Thyroid gland (tissue), 4 donors: ENCODE data around the gene UBTF. TPM values are rescaled to one million over a fixed set of nuclear protein-coding genes. Genes with fewer than 3 reads are reported as not detected.

Experiments used
- DNase-seq, 2 donors: peaks; one replicate each; pipeline ENCODE4 v3.0.0-alpha.2; 2019
- H3K27ac ChIP-seq, 3 donors: fragments of 200-600 bp; sonication (generic); 1 replicate in 2 of 3; 2 replicates in 1 of 3; pipeline ENCODE4 v1.5.1; 2016 to 2019; ENCODE audit warnings: mild to moderate bottlenecking in 1 of 3, moderate library complexity in 1 of 3
- H3K27me3 ChIP-seq: fragments of 200-600 bp; sonication (generic); one replicate; pipeline ENCODE4 v1.5.1; 2019
- H3K36me3 ChIP-seq, 2 donors: fragments of 200-600 bp; sonication (generic); one replicate each; pipeline ENCODE4 v1.5.1; 2016 to 2019
- H3K4me1 ChIP-seq, 2 donors: fragments of 200-600 bp; sonication (generic); one replicate each; pipeline ENCODE4 v1.5.1; 2017 to 2019
- H3K4me3 ChIP-seq, 3 donors: fragments of 200-600 bp; sonication (generic); replicated peaks in 1 of 3; 1 replicate in 2 of 3; 2 replicates in 1 of 3; pipeline ENCODE4 v1.5.1; 2016; ENCODE audit warnings: mild to moderate bottlenecking in 1 of 3
- H3K9me3 ChIP-seq: fragments of 200-600 bp; sonication (generic); one replicate; pipeline ENCODE4 v1.5.1; 2017
- CTCF ChIP-seq, 6 experiments: fragments of 200-600 bp in 3 of 6; fragments of 450-650 bp in 3 of 6; sonication (generic) in 3 of 6; IDR thresholded peaks; one replicate each; pipeline ENCODE4 v1.5.1; 2016 to 2019; ENCODE audit warnings: antibody characterized with exemption in 6 of 6, mild to moderate bottlenecking in 2 of 6, inconsistent platforms in 1 of 6, moderate library complexity in 1 of 6
- POLR2A ChIP-seq, 2 donors: fragments of 450-650 bp; IDR thresholded peaks; one replicate each; pipeline ENCODE4 v1.6.1; 2017; ENCODE audit warnings: antibody characterized with exemption in 2 of 2, mild to moderate bottlenecking in 2 of 2, moderate library complexity in 1 of 2
- WGBS, 2 donors: methylation state at CpG; one replicate each; pipeline ENCODE4 v1.1.5; 2017; 5-methylcytosine and 5-hydroxymethylcytosine counted together
- intact Hi-C: fragments of 100-400 bp; cut with DNase I; formaldehyde crosslinking; loops from one replicate; pipeline ENCODE4 v1.15.1; 2023
- total RNA-seq, 4 donors: library from RNA; depleted of rRNA; stranded (reverse); fragments of >200 nt; gene quantifications; one replicate each; pipeline ENCODE4 v1.2.3, GENCODE V29; 2016

Gene UBTF
- total RNA-seq, 4 donors from 2014 or later = 63.6 to 97.4 (median 89.5) TPM

- Histone ChIP-seq H3K9me3 (no peaks in the 10 kb centered on the region), H3K27me3 (no peaks in the 10 kb centered on the region), H3K27ac (no peak overlapping the region), H3K36me3 (no peaks in the 10 kb centered on the region), H3K4me1 (peaks cover 0 to 3% of the 10 kb centered on the region in 2 donors), H3K4me3 (no peak overlapping the region)
- WGBS, 2 donors = 70 to 73% methylated on average over 10 of the region's 10 CpGs
- intact Hi-C loops = no loop called here
- DNase-seq = no peak
- no peak for TF ChIP-seq POLR2A (IDR thresholded peaks at IDR 0.05)
- no peak for TF ChIP-seq CTCF (IDR thresholded peaks at IDR 0.05)
Measured at GRCh38 chr17:44254361-44255095, 35.1 kb upstream of the UBTF start.

- no peak for TF ChIP-seq CTCF (IDR thresholded peaks at IDR 0.05)
- no peak for TF ChIP-seq POLR2A (IDR thresholded peaks at IDR 0.05)
- Histone ChIP-seq H3K27ac (no peak overlapping the region), H3K4me3 (no peak overlapping the region), H3K9me3 (no peaks in the 10 kb centered on the region), H3K4me1 (no peaks in the 10 kb centered on the region), H3K27me3 (no peaks in the 10 kb centered on the region), H3K36me3 (no peaks in the 10 kb centered on the region)
- WGBS, 2 donors = 85 to 91% methylated on average over 12 of the region's 14 CpGs
- intact Hi-C loops = no loop called here
- DNase-seq = no peak
Measured at GRCh38 chr17:44253006-44253405, 33.5 kb upstream of the UBTF start.

- no peak for TF ChIP-seq CTCF (IDR thresholded peaks at IDR 0.05)
- no peak for TF ChIP-seq POLR2A (IDR thresholded peaks at IDR 0.05)
Measured at GRCh38 chr17:44251062-44251461, 31.6 kb upstream of the UBTF start.

GRCh38 chr17:44249501-44250246 is 30.2 kb upstream of the UBTF start:
- H3K9me3 ChIP-seq = no peaks in the 10 kb centered on the region
- no peaks in the 10 kb centered on the region for H3K27me3 ChIP-seq
- 85 to 86% methylated on average over 9 of the region's 9 CpGs for WGBS, 2 donors
- H3K4me3 ChIP-seq = no peak overlapping the region
- H3K27ac ChIP-seq = no peak overlapping the region
- DNase-seq = no peak
- no peaks in the 10 kb centered on the region for H3K36me3 ChIP-seq
- peaks cover 0 to 11% of the 10 kb centered on the region in 2 donors for H3K4me1 ChIP-seq
- intact Hi-C loops = no loop called here
- TF ChIP-seq POLR2A (IDR thresholded peaks at IDR 0.05) (no peak), CTCF (IDR thresholded peaks at IDR 0.05) (no peak)

More at GRCh38 chr17:44251062-44251461, 31.6 kb upstream of the UBTF start:
- Histone ChIP-seq H3K4me3 (no peak overlapping the region), H3K4me1 (peaks cover 0 to 11% of the 10 kb centered on the region in 2 donors), H3K27me3 (no peaks in the 10 kb centered on the region), H3K9me3 (no peaks in the 10 kb centered on the region), H3K27ac (no peak overlapping the region), H3K36me3 (no peaks in the 10 kb centered on the region)
- intact Hi-C loops = no loop called here
- no peak for DNase-seq
- WGBS, 2 donors = 96 to 99% methylated on average over 10 to 11 of the region's 17 CpGs
